ENCODE results near the gene VTI1A. TPM values are rescaled to one million over a fixed set of nuclear protein-coding genes. Genes with fewer than 3 reads are reported as not detected.

VTI1A gene
- total RNA-seq, 4 donors from 2014 or later: 27.0 to 61.3 (median 49.8) TPM

GRCh38 chr10:112581921-112582320 is 134.9 kb downstream of the VTI1A start:
- intact Hi-C loops (cut with DNase I): no loop called here
- 77 to 98% methylated on average over 4 of the region's 4 CpGs for WGBS, 2 donors

DNA sequence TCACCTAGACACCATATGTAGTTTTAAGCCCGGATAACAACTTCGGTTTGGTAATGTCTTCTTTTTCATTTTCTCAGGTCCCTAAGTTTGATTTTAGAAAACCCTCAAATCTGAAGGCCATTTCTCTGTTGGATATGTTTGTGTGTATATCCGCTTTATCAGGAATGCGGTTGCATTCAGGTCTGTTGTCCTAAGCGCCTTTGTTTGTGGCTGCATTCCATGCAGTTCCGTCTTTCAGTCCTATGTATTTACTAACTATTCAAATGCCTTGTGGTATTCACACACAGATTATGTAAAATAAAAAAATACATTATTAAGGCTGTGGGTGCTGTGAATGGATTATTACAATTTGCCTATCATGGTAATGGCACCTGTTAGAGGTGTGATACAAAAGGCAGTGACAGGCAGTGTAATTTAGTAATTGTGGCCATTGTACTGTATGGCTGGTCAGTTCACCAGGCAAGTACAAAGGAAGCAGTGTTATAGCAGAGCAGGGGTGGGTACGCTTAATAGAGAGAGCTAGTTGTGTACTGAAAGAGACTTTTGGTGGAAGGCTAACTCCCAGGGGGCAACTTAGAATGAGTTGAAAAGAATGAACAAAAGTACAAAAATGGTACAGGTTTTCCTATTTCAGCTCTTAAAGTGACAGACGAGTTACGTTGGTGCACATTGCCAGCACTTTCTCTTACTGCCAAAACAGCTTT is 136.4 kb downstream of the VTI1A start:
- TF ChIP-seq CTCF (IDR thresholded peaks at IDR 0.05): no peak
- no peak for TF ChIP-seq POLR2A (IDR thresholded peaks at IDR 0.05)
- H3K9me3 ChIP-seq: no peaks in the 10 kb centered on the region
- no peak overlapping the region for H3K27ac ChIP-seq
- H3K4me3 ChIP-seq: no peak overlapping the region
- H3K4me1 ChIP-seq: peaks cover 0 to 17% (median 4%) of the 10 kb centered on the region in 3 donors
- H3K27me3 ChIP-seq: no peaks in the 10 kb centered on the region
- DNase-seq: no peak
- 89 to 94% methylated on average over 9 of the region's 9 CpGs for WGBS, 2 donors
- H3K36me3 ChIP-seq: peaks cover 0 to 4% (median 0%) of the 10 kb centered on the region in 3 donors
- intact Hi-C loops (cut with DNase I): no loop called here

More at GRCh38 chr10:112581921-112582320, 134.9 kb downstream of the VTI1A start:
- no peak for DNase-seq
- TF ChIP-seq POLR2A (IDR thresholded peaks at IDR 0.05) (no peak), CTCF (IDR thresholded peaks at IDR 0.05) (no peak)
- Histone ChIP-seq H3K36me3 (peaks cover 0 to 4% (median 0%) of the 10 kb centered on the region in 3 donors), H3K9me3 (no peaks in the 10 kb centered on the region), H3K4me3 (no peak overlapping the region), H3K4me1 (peaks cover 0 to 16% (median 4%) of the 10 kb centered on the region in 3 donors), H3K27ac (no peak overlapping the region), H3K27me3 (no peaks in the 10 kb centered on the region)

DNA sequence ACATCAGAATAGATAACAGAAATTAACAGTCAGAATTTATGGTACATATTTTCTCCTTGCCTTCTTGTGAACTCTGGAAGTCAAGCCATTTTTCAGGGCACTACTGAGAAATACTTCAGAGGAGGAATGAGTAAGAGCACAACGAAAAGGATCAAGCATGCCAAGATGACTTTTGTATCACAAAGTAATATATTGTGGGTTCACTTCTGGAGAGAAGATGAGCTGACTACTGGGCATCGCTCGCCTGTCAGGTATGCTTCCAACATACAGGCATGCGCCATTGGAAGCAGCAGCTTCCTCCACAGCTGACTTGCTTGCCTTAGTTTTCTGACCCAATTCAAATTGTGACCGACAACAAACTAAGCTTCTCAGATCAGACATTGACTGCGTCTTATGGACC is 137.3 kb downstream of the VTI1A start:
- DNase-seq: no peak
- intact Hi-C loops (cut with DNase I): no loop called here
- no peak overlapping the region for H3K27ac ChIP-seq
- no peak overlapping the region for H3K4me3 ChIP-seq
- TF ChIP-seq CTCF (IDR thresholded peaks at IDR 0.05) (no peak), POLR2A (IDR thresholded peaks at IDR 0.05) (no peak)
- 76 to 89% methylated on average over 6 of the region's 6 CpGs for WGBS, 2 donors
- peaks cover 0 to 20% (median 4%) of the 10 kb centered on the region in 3 donors for H3K4me1 ChIP-seq
- no peaks in the 10 kb centered on the region for H3K27me3 ChIP-seq
- no peaks in the 10 kb centered on the region for H3K9me3 ChIP-seq
- peaks cover 0 to 4% (median 0%) of the 10 kb centered on the region in 3 donors for H3K36me3 ChIP-seq

DNA sequence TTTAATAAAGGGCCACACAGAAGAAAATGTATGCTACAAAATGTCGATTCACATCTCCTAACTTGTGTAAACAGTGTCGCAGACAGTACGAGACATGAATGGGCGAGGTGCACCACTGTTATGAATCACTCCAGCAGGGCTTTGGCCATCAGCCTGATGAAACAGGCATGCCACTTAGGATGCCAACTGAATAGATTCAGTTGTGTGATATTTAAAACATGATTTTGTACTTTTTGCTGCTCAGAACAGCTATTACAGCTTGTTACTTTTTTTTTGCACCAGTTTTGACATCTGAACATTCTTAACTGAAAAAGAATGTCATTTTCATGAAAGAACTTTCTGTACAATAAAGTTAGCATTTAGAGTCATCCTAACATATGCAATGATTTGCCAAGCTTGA is 138.1 kb downstream of the VTI1A start:
- peaks cover 0 to 4% (median 0%) of the 10 kb centered on the region in 3 donors for H3K36me3 ChIP-seq
- WGBS, 2 donors: 35 to 39% methylated on average over 4 of the region's 4 CpGs
- H3K27me3 ChIP-seq: no peaks in the 10 kb centered on the region
- intact Hi-C loops (cut with DNase I): no loop called here
- H3K4me3 ChIP-seq: no peak overlapping the region
- DNase-seq: no peak
- H3K4me1 ChIP-seq: peaks cover 0 to 20% (median 4%) of the 10 kb centered on the region in 3 donors
- peak overlapping the region in 2 of 4 donors; percentile 32 to 47 for H3K27ac ChIP-seq
- TF ChIP-seq CTCF (IDR thresholded peaks at IDR 0.05) (no peak), POLR2A (IDR thresholded peaks at IDR 0.05) (no peak)
- no peaks in the 10 kb centered on the region for H3K9me3 ChIP-seq

GRCh38 chr10:112585960-112586359 is 138.9 kb downstream of the VTI1A start:
- Histone ChIP-seq H3K36me3 (peaks cover 0 to 4% (median 0%) of the 10 kb centered on the region in 3 donors), H3K27ac (no peak overlapping the region), H3K4me1 (peaks cover 0 to 20% (median 4%) of the 10 kb centered on the region in 3 donors), H3K9me3 (no peaks in the 10 kb centered on the region), H3K4me3 (no peak overlapping the region), H3K27me3 (no peaks in the 10 kb centered on the region)
- no peak for TF ChIP-seq CTCF (IDR thresholded peaks at IDR 0.05)
- no peak for TF ChIP-seq POLR2A (IDR thresholded peaks at IDR 0.05)
- WGBS, 2 donors: 81 to 82% methylated on average over 5 of the region's 5 CpGs
- DNase-seq: no peak
- intact Hi-C loops (cut with DNase I): no loop called here

All from esophagus squamous epithelium (tissue), 5 donors.